Thyroid gland (tissue), 4 donors: ENCODE data around the gene CUEDC2. TPM values are rescaled to one million over a fixed set of nuclear protein-coding genes. Genes with fewer than 3 reads are reported as not detected.

Experiments
- DNase-seq, 2 donors: peaks; one replicate each; pipeline ENCODE4 v3.0.0-alpha.2; 2019
- H3K27ac ChIP-seq, 3 donors: fragments of 200-600 bp; sonication (generic); 1 replicate in 2 of 3; 2 replicates in 1 of 3; pipeline ENCODE4 v1.5.1; 2016 to 2019; ENCODE audit warnings: mild to moderate bottlenecking in 1 of 3, moderate library complexity in 1 of 3
- H3K27me3 ChIP-seq: fragments of 200-600 bp; sonication (generic); one replicate; pipeline ENCODE4 v1.5.1; 2019
- H3K36me3 ChIP-seq, 2 donors: fragments of 200-600 bp; sonication (generic); one replicate each; pipeline ENCODE4 v1.5.1; 2016 to 2019
- H3K4me1 ChIP-seq, 2 donors: fragments of 200-600 bp; sonication (generic); one replicate each; pipeline ENCODE4 v1.5.1; 2017 to 2019
- H3K4me3 ChIP-seq, 3 donors: fragments of 200-600 bp; sonication (generic); replicated peaks in 1 of 3; 1 replicate in 2 of 3; 2 replicates in 1 of 3; pipeline ENCODE4 v1.5.1; 2016; ENCODE audit warnings: mild to moderate bottlenecking in 1 of 3
- H3K9me3 ChIP-seq: fragments of 200-600 bp; sonication (generic); one replicate; pipeline ENCODE4 v1.5.1; 2017
- POLR2A ChIP-seq, 2 donors: fragments of 450-650 bp; IDR thresholded peaks; one replicate each; pipeline ENCODE4 v1.6.1; 2017; ENCODE audit warnings: antibody characterized with exemption in 2 of 2, mild to moderate bottlenecking in 2 of 2, moderate library complexity in 1 of 2
- whole genome bisulfite sequencing, 2 donors: methylation state at CpG; one replicate each; pipeline ENCODE4 v1.1.5; 2017; 5-methylcytosine and 5-hydroxymethylcytosine counted together
- intact Hi-C: fragments of 100-400 bp; cut with DNase I; formaldehyde crosslinking; loops from one replicate; pipeline ENCODE4 v1.15.1; 2023
- total RNA-seq, 4 donors: library from RNA; depleted of rRNA; stranded (reverse); fragments of >200 nt; gene quantifications; one replicate each; pipeline ENCODE4 v1.2.3, GENCODE V29; 2016
- TF ChIP-seq, protein P1 (sequence below), 6 experiments: fragments of 200-600 bp in 3 of 6; fragments of 450-650 bp in 3 of 6; sonication (generic) in 3 of 6; IDR thresholded peaks; one replicate each; pipeline ENCODE4 v1.5.1; 2016 to 2019; ENCODE audit warnings: antibody characterized with exemption in 6 of 6, mild to moderate bottlenecking in 2 of 6, inconsistent platforms in 1 of 6, moderate library complexity in 1 of 6

Gene CUEDC2
- total RNA-seq, 4 donors from 2014 or later: 56.2 to 73.9 (median 62.0) TPM

DNA sequence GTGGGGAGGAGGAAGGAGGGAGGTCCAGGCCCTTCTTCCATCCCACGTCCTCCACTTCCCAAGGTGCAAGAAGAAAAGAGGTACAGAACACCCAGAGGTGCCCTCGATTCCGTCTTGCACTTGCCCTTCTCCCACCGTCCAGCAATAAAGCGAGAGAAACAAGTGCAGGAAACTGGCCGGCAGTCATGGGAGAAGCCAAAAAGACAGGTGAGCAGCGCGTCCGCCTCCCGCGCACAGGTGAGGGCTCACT is 17.7 kb upstream of the CUEDC2 start:
- peaks cover 34% of the 10 kb centered on the region in 2 donors for H3K4me1 ChIP-seq
- WGBS, 2 donors: 0% methylated on average over 7 to 11 of the region's 11 CpGs
- TF ChIP-seq, protein P1, sequence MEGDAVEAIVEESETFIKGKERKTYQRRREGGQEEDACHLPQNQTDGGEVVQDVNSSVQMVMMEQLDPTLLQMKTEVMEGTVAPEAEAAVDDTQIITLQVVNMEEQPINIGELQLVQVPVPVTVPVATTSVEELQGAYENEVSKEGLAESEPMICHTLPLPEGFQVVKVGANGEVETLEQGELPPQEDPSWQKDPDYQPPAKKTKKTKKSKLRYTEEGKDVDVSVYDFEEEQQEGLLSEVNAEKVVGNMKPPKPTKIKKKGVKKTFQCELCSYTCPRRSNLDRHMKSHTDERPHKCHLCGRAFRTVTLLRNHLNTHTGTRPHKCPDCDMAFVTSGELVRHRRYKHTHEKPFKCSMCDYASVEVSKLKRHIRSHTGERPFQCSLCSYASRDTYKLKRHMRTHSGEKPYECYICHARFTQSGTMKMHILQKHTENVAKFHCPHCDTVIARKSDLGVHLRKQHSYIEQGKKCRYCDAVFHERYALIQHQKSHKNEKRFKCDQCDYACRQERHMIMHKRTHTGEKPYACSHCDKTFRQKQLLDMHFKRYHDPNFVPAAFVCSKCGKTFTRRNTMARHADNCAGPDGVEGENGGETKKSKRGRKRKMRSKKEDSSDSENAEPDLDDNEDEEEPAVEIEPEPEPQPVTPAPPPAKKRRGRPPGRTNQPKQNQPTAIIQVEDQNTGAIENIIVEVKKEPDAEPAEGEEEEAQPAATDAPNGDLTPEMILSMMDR (IDR thresholded peaks at IDR 0.05): peak in 1 of 6 experiments; percentile 12
- no peak for TF ChIP-seq POLR2A (IDR thresholded peaks at IDR 0.05)
- peak overlapping the region; percentile 63 to 93 (median 73) for H3K4me3 ChIP-seq
- no peaks in the 10 kb centered on the region for H3K27me3 ChIP-seq
- H3K27ac ChIP-seq: peak overlapping the region; percentile 81 to 89 (median 84)
- no peak for DNase-seq
- H3K36me3 ChIP-seq: no peaks in the 10 kb centered on the region
- intact Hi-C loops: no loop called here
- H3K9me3 ChIP-seq: no peaks in the 10 kb centered on the region

GRCh38 chr10:102449321-102450123 is 17.1 kb upstream of the CUEDC2 start:
- 9% methylated on average over 30 of the region's 30 CpGs for WGBS, 2 donors
- peak overlapping the region; percentile 81 to 89 (median 84) for H3K27ac ChIP-seq

DNA sequence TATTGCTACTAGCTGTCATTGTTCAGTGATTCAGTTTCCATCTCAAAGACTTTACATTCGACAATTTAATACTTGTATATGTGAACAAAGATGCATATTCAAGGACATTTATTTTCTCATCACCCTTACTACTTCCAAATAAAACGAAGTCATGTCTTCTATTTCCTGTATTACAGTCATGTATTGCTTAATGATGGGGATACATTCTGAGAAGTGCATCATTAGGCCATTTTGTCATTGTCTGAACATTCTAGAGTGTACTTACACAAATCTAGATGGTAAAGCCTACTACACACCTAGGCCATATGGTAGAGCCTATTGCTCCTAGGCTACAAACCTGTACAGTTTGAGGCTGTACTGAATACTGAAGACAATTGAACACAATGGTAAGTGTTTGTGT is 12.5 kb upstream of the CUEDC2 start:
- Histone ChIP-seq H3K4me1 (peaks cover 0 to 4% of the 10 kb centered on the region in 2 donors), H3K9me3 (no peaks in the 10 kb centered on the region), H3K36me3 (no peaks in the 10 kb centered on the region), H3K4me3 (no peak overlapping the region), H3K27ac (no peak overlapping the region), H3K27me3 (no peaks in the 10 kb centered on the region)
- WGBS, 2 donors: 79 to 83% methylated on average over 2 of the region's 2 CpGs
- TF ChIP-seq, protein P1 (IDR thresholded peaks at IDR 0.05): no peak
- TF ChIP-seq POLR2A (IDR thresholded peaks at IDR 0.05): no peak
- DNase-seq: no peak
- intact Hi-C loops: no loop called here

More at GRCh38 chr10:102449321-102450123, 17.1 kb upstream of the CUEDC2 start:
- peaks cover 28 to 30% of the 10 kb centered on the region in 2 donors for H3K4me1 ChIP-seq
- TF ChIP-seq, protein P1 (IDR thresholded peaks at IDR 0.05): no peak
- TF ChIP-seq POLR2A (IDR thresholded peaks at IDR 0.05): no peak
- H3K4me3 ChIP-seq: peak overlapping the region; percentile 63 to 93 (median 73)
- H3K9me3 ChIP-seq: no peaks in the 10 kb centered on the region
- no peaks in the 10 kb centered on the region for H3K27me3 ChIP-seq
- intact Hi-C loops: no loop called here
- no peaks in the 10 kb centered on the region for H3K36me3 ChIP-seq
- peak; percentile 94 to 95 for DNase-seq

GRCh38 chr10:102438374-102438773 is 6.0 kb upstream of the CUEDC2 start:
- Histone ChIP-seq H3K9me3 (no peaks in the 10 kb centered on the region), H3K4me1 (peaks cover 0 to 3% of the 10 kb centered on the region in 2 donors), H3K4me3 (no peak overlapping the region), H3K27me3 (no peaks in the 10 kb centered on the region), H3K27ac (no peak overlapping the region), H3K36me3 (no peaks in the 10 kb centered on the region)
- WGBS, 2 donors: 91 to 95% methylated on average over 1 of the region's 1 CpG
- TF ChIP-seq, protein P1 (IDR thresholded peaks at IDR 0.05): no peak
- no peak for TF ChIP-seq POLR2A (IDR thresholded peaks at IDR 0.05)
- no peak for DNase-seq
- intact Hi-C loops: no loop called here

DNA sequence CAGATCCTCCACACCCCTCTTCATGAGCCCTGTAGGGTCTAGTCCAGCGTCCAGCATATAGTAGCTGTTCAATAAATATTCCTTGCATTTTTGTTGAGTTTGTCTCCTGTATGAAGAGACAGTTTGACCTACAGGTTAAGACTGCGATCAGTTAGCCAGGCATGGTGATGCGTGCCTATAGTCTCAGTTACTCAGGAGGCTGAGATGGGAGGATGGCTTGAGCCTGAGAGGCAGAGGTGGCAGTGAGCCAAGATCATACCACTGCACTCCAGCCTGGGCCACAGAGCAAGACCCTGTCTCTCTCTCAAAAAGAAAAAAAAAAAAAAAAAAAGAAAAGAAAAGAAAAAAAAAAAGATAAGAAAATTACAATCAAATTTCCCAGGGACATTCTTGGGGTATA is 5.1 kb upstream of the CUEDC2 start:
- DNase-seq: no peak
- Histone ChIP-seq H3K4me1 (peaks cover 0 to 7% of the 10 kb centered on the region in 2 donors), H3K27ac (no peak overlapping the region), H3K27me3 (no peaks in the 10 kb centered on the region), H3K9me3 (no peaks in the 10 kb centered on the region), H3K4me3 (no peak overlapping the region), H3K36me3 (no peaks in the 10 kb centered on the region)
- no peak for TF ChIP-seq POLR2A (IDR thresholded peaks at IDR 0.05)
- TF ChIP-seq, protein P1 (IDR thresholded peaks at IDR 0.05): no peak
- 91 to 92% methylated on average over 3 of the region's 3 CpGs for WGBS, 2 donors
- intact Hi-C loops: no loop called here
